Stimulated activated CD4-positive, alpha-beta T cell treated with anti-CD3 and anti-CD28 coated beads, Interleukin-1b, Interleukin-23, amount 100 ng/mL, for 24 hours (primary cell): ENCODE measurements around the gene SLF1.

ENCODE experiments used
- DNase-seq, 4 experiments: peaks; one replicate each; pipeline ENCODE4 v3.0.0-alpha.2; 2020; ENCODE audit warnings: low read depth in 4 of 4, low spot score in 1 of 4

The SLF1 gene

DNA sequence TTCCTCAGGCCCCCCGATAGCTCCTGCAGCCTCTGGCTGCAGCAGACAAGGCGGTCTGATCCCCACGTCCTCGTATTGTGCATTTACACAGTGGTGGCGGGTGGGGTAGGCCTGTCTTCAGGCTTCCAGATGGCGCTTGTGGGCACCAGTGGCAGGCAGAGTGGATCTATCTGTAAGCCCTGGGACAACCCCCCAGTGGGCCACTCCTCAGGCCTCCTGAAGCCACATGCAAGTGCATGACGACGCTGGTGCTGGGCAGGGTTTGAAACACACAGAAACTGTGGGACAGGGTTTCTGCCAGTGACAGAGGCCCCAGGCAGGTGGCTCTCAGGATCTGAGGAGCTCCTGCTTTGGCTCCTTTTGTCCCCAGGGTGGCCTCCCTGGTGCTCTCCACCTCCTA is 42.0 kb downstream of the SLF1 start:
- DNase-seq, result no peak

DNA sequence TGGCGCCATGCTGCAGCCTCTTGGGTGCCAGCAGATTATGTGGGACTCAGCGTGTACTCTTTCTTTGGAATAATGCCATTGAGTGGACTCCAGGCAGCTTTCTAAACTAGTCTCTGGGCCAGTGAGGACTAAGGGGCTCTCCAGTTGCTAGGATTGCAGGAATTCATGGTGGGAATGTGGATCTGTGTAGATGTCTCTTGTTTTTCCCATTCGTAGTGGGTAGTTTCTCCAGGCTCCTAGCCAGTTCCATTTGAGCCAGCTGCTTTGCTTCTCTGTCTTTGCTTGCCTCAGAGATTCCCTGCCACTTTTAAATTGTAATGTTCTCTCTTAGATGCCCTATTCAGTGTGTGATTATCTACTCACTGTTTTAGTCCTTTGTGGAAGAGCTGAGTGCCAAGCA is 42.6 kb downstream of the SLF1 start:
- no peak for DNase-seq

DNA sequence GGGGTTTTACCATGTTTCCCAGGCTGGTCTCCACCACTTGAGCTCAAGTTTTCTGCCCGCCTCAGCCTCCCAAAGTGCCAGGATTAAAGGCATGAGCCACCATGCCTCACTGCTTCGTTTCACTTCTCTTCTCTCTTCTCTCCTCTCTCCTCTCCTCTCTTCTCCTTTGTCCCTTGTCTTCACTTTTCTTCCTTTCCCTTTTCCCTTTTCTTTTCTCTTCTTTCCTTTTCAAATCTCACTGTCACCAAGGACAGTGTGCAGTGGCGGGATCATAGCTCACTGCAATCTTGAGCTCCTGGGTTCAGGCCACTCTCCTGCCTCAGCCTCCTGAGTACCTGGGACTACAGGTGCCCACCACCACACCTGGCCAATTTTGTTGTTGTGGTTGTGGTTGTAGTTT is 49.5 kb downstream of the SLF1 start:
- no peak for DNase-seq

DNA sequence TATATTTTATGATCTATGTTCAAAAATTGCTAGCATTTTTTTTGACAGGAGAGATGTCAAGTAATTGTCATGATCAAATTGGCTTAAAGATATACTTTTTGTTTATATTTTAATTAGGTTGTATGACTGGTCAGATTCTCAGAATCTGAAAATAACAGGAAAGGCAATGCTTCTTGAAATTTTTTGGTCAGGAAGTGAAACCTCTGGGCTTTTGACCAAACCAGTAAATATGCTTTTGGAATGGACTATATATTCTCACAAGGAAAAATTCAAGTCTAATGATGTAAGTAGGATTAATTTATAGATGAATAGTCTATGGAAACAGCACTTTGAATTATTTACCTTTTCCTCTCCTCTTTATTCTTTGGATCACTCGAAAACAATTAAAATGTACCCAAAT is 52.3 kb downstream of the SLF1 start:
- DNase-seq, result no peak

DNA sequence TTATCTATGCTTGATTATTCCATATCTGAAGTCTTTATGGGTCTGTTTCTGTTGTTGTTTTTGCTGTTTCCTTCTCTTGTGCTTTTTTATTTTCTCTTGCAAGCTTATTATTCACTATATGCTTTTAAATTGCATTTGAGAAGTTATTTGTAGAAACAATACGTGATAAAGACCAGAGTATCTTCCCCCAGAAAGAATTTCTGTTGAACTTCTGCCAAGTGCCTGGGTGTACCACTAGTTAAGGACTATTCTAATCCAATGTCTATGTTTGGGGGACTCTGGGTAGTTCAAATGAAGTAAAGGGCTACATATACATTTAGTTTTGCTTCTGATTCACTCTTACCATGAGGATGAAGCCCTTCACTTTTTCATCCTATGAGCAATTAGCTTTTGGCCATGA is 54.3 kb downstream of the SLF1 start:
- DNase-seq, result no peak

DNA sequence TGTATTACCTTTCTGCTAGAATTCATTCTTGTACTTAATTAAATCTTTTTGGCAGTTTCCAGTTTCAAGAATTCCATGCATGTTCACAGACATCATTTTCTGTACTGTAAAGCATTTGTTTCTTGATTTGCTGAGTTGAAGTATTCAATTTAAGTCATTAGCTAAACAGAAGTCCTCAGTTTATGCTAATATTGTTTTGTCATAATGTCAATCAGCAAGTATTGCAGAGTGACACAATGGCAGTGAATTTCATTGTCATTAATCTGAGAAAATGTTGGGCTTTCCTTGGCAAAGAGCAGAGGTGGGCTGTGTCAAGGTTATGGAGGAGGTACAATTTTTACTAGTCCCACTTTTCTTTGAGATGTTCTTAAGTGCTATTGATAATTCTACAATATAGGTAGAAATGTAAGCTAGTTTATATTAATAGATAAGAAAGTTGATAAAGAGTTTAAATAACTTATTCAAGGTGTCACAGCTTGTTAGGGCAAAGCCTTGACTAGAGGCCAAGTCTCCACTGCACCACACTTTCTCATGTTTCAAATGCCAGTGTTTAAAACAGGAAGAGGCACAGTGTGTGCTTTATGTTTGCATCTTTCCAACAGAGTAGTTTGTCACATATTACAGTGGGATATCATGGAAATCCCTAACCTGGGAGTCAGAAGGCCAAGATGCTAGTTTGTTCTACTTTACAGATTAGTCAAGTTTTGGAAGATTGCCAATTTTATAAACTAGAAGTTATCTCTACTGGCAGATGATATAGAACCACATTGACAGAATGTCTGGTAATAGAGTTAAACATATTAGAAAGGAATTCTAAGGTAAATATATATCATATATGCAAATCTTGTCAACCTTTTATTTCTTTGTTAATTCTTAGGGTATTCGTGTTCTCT is 56.3 kb downstream of the SLF1 start:
- DNase-seq, result no peak

DNA sequence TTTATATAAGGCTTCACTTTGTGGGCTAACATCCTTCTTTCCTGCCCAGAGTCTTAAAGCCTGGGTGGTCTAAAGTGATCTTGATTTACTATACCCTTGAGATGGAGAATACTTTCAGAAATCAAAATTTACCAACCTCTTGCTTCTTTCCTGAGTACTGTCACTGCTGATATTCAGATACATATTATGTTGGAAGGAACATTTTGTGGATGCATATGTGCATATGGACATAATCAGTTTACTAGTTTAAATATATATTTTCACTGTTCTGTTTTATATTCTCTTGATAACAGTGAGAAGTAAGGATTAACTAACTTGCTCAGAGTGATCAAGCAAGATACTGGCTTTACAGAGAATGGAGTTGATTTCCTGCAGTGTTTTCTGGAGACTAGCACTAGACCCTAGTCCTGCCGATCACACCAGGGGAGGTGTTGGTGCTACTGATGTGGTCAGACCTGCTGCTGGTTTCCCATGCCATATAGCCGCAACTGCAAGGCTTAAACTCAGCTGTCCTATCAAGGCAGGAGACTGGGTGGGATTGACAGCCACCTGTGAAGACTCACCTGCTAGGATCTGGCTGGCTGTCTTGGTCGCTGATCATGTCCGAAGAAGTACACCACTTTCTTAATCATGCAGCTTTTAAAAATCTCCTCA is 57.6 kb downstream of the SLF1 start:
- no peak for DNase-seq

DNA sequence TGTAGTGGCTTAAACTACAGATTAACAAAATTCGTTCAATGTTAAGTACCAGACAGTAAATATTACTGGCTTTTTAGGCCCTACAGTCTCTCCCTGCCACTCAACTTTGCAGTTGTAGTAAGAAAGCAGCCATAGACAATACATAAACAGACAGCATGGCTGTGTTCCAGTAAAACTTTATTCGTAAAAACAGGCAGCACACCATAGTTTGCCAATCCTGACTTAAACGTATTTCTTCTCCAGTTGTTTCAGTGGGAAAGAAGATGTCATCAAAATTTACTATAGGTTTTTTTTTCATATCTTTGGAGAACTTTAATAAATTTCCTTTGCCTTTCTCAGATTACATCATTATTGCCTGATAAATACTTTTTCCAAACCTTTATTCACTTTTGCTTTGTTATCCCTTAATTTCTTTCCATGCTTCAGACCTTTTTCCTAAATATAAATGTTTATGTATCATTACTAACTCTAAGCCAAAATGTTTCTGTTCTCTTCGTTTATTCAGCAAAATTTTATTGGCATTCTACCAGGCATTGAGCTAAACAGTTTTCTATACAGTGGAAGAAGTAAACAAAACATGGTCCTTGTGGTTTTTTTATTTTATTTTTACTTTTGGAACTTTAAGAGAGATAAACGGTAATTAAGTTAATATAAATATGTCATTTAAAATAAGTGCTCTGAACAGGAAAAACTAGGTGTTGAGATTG is 64.5 kb downstream of the SLF1 start:
- no peak for DNase-seq

DNA sequence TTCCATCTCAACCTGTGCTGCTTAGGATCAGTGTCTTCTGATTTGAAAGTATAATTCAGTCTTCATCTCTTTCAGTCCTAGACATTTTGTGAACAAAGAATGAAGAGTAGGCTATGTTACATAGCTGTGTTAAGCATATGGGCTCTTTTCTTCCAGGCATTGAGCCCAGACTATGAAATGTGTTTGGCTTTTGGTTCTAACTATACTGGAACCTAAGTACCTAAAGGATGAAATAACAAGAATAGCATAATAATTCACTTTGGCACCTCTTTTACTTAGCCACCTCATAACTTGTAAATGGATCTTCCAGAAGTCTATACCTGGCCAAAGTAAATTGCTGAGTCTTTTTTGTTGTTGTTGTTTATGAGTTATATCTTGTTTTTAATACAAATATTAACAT is 71.4 kb downstream of the SLF1 start:
- DNase-seq, result no peak

DNA sequence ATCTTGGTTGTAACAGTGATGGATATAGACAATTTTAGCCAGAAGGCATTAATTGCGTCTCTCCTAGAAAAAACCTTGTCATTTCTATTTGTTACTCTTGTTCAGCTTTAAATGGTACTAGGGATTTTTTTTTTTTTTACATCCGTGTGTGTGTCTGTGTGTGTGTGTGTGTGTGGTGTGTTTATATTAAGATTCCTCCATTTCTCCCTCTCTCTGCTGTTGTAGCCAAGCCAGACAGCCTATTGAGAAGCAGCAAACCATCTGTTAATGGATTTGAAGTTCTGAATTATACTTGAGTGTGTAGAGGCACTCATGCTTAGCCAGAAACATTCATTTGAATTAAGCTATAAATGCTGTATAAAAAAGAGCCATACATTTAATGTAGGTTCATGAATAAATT is 72.3 kb downstream of the SLF1 start:
- DNase-seq, result no peak

DNA sequence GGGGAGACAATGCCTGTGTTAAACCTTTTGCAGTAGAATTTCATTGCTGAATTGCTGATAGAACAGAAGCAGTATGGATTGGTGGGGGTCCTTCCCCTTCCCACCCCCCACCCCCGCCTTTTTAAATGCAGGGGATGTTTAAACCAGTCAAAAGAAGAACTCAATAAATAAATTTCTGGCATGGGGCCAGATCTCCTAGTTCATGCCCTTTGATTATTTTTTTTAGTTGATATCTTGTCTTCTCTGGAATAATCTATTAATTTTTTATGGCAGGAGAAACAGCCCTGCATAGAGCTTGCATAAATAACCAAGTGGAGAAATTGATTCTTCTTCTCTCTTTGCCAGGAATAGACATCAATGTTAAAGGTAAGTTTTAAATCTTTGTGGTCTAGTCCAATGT is 72.8 kb downstream of the SLF1 start:
- no peak for DNase-seq

DNA sequence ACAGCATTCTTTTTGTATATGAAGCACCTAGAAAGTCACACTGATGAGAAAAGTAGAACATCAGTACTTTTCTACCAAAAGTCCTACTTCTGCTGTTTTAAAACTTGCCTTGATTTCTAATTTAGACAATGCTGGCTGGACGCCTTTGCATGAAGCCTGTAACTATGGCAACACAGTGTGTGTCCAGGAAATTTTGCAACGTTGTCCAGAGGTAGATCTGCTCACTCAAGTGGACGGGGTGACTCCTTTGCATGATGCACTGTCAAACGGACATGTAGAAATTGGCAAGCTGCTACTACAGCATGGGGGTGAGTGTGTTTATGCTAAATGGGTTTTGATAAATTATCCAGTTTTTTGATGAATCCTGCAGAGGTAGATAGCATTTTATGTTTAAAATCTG is 73.5 kb downstream of the SLF1 start:
- DNase-seq, result no peak

DNA sequence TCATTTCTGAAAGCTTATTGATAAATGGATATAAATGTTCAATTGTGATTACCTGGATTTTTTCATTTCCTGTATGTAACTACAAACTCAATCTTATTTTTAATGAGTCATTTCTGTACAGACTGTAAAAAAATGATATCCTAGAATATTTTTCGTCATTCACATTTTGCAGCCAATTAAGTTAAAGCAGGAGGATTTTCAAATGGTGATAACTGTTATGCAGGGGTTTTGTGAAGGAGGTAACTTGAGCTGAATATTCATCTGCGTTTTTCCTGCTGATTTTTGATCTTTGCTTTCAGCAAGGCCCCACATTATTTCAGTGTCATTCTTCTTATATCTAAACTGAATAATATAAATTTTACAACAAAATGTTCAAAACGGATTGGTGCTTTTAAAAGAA is 74.1 kb downstream of the SLF1 start:
- no peak for DNase-seq

DNA sequence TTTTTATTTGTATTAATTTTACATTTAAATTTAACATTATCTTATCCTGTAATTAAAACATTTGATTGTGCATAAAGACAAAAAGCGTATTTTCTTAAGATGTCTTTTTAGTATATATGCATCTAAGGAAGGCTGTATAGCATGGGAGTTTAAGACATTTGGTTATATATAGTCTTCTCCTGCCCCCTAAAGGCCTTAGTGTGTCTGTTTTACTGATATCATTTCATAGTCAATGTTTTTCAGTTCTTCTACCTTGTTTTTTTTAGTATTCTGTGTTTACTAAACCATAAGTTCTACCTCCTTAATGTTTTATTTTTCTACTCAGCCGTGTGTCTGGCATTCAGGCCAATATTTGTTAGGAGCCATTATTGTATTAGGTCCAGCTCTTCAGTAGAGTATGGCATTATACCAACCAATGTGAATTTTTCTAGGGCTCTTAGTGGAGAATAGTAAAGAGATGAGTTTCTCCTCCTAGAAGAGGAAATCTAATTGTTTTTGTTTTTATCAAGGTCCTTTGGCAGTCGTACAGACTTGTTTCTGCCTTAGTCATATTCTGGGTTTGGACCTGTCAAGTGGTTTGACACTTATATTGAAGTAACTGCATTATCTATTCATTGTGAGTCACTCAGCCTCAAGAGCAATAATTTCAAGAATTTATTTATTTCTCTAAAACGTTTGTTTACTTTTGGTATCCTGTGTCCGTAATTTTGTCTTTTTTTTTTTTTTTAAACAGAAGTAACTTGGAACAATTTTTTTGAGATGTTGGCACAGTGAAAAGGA is 74.8 kb downstream of the SLF1 start:
- no peak for DNase-seq

DNA sequence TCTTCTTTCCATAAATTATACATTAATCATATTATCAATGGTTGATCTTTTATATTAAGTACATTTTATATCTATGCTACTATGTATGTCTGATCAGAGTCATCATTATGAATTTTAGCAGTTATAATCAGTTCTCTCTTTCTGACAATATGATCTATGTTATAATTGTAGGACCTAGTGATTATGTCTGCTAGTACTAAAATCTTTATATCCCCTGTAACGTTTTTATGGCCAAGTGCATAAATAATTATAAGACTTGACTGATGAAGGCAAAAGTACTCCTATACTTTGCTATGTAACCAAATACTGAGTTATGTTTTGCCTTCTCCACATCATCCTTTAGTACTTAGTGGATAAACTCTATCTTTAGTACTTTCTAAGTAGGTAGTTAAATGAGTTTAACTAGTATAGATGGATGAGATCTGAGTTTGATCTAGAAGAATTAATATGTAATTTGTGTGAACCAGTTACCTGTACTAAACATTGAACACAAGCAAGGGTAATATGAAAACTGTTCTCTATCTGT is 75.4 kb downstream of the SLF1 start:
- DNase-seq, result no peak

DNA sequence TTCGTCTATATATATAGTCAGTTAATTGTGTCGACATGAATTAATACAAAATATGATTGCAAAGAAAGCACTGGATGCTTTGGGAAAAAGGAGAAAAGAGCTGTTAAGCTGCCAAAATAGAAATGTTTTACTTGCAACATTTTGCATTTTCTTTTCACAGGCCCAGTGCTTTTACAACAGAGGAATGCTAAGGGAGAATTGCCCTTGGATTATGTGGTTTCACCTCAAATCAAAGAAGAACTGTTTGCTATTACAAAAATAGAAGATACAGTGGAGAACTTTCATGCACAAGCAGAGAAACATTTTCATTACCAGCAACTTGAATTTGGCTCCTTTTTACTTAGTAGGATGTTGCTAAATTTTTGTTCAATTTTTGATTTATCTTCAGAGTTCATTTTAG is 76.2 kb downstream of the SLF1 start:
- no peak for DNase-seq

DNA sequence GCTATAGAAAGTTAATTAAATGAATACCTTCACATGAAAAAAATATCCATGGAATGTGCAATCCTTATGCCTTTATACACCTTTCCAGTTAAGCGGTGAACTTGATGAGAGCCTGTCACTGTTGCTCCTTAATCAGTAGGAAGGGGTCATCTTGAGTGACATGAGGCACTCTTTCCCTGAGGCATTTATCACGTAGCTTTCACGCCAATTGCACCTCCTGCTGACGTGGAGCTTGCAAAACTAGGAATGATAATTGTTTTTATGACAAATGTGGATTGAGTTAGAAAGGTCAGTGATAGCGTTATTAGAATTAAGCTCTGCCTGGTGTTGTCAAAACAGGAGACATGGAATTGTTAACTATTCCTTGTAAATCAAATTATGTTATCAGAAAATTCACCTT is 79.7 kb downstream of the SLF1 start:
- DNase-seq, result no peak

DNA sequence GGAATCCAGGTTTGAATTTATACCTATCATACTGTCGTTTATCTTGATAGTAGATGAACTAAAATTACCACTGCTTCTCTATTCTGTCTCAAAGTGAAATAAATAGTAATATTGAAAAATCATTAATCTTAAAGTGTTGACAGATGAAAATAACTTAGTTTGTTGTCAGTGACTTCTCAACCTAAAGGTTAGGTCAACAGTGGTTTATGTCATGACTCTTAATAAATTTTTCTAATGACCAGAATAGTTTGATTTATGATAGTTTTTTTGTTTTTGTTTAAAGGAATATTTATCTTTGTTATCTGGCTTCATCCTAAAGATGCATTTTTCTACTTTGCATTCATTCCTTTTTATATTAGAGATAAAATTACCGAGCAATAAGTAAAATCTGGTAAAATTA is 81.1 kb downstream of the SLF1 start:
- no peak for DNase-seq

DNA sequence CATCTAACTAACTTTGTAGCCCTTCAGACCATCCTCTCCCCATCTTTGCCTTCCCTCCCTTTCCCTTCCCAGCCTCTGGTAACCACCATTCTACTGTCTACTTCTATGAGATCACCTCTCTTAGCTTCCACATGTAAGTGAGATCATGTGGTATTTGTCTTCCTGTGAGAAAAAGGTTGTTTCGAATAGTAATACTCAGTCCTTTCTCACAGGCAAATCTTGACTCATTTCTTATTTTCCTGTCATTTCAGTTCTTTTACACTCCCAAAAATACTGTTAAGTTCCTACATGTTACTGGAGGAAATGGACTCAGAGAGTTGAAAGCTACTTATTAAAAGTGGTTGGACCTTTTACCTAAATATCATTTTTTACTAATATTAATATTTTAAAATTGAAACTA is 82.1 kb downstream of the SLF1 start:
- no peak for DNase-seq

DNA sequence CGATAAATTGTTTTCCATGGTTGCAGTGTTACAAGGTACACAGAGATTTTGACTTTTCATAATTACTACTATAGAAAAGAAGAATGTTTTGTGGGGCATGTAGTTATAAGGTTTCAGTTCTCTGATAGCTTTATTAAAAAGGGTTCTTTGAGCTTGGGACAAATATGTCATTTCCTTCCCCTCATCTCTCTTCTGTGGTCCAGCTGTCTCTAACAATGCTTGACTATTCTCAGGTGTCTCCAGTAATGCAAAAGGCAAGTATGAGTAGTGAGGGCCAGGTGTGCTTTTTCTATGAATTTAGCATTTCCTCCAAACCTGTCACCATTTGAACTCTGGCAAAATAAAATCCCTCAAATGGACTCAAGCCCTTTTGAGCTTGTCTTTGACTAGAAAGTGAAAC is 84.3 kb downstream of the SLF1 start:
- no peak for DNase-seq

DNA sequence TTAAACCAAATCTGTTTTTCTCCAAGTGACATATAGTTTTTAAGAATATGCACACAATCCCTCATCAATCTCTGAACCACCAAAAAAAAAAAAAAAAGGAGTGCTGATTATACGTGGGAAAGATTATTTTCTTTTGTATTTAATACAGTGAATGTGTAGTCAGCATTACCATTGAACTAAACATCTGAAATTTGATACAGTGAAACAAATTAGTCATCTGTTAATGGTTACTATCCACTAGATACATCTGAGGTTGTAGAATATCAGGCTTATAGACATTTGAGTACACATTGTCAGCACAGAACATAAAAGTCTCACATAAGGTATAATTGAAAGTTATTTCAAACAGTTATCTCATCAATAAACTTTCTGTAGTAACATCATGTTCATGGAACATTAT is 87.0 kb downstream of the SLF1 start:
- no peak for DNase-seq
